Fibroblast of lung (primary cell): ENCODE results near the gene KCNMA1.

Experiments used
- CTCF ChIP-seq, 2 donors: IDR thresholded peaks in 1 of 2; conservative IDR thresholded peaks in 1 of 2; 1 replicate in 1 of 2; 2 replicates in 1 of 2; pipeline ENCODE4 v1.5.1; 2011 to 2012; ENCODE audit warnings: low read length in 2 of 2, control low read depth in 1 of 2, inconsistent platforms in 1 of 2, low read depth in 1 of 2, mild to moderate bottlenecking in 1 of 2
- EZH2 ChIP-seq: IDR thresholded peaks from 2 replicates; pipeline ENCODE4 v1.5.1; 2012; ENCODE audit warnings: low read length, control low read depth, mild to moderate bottlenecking; ENCODE audit errors: missing control alignments

DNA sequence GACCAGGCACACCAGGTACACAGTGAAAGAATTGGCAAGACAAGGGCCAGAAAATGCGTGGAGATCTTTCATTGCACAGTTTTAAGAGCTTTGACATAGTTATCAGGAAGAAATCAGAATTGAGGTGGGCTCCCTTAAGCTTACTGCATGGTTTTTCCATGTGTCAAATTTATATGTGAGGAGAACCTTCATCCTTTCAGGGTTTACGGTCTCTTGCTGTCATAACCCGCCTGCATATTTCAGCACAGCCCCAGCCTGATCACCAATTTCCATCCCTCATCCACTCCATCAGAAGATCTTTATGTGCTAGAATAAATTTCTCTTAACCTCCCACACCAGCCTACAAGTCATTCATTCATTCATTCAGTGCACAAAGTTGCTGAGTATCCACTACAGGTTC is 373.1 kb downstream of the KCNMA1 start:
- TF ChIP-seq CTCF (conservative IDR thresholded peaks at IDR 0.05 in 1 of 2, IDR thresholded peaks at IDR 0.05 in 1 of 2; ENCODE audit: low read depth in 1 of 2, low read length in 2 of 2), result no peak
- no peak for TF ChIP-seq EZH2
